ENCODE measurements around the gene LRRC36. TPM values are rescaled to one million over a fixed set of nuclear protein-coding genes. Genes with fewer than 3 reads are reported as not detected.

Gene LRRC36
- total and polyA plus RNA-seq, 10 of the 15 experiments (the other 5 are each of a cell fraction or from before 2014, with no cell fraction given), result 0.45 to 2.0 (median 0.75) TPM; not detected in 1

- TF ChIP-seq USF2 (IDR thresholded peaks at IDR 0.05; ENCODE audit: borderline replicate concordance, low read depth, low read length) (no peak), HDAC6 (IDR thresholded peaks at IDR 0.05; ENCODE audit: unreplicated experiment) (no peak), HSF1 (IDR thresholded peaks at IDR 0.05; ENCODE audit: low read depth, low read length) (no peak), ATF7 (IDR thresholded peaks at IDR 0.05; ENCODE audit: low read depth) (peak; percentile 97), NRF1 (conservative IDR thresholded peaks at IDR 0.05; ENCODE audit: low read depth, low read length) (no peak), TCF3 (IDR thresholded peaks at IDR 0.05; ENCODE audit: borderline replicate concordance, insufficient read depth, low read depth, low read length) (peak; percentile 75), SMAD5 (IDR thresholded peaks at IDR 0.05; ENCODE audit: low read depth) (no peak), PAX8 (IDR thresholded peaks at IDR 0.05) (no peak), E2F8 (IDR thresholded peaks at IDR 0.05; ENCODE audit: low read depth, partially characterized antibody) (no peak), PML (IDR thresholded peaks at IDR 0.05; ENCODE audit: low read length) (0 out of 2 replicates have a peak, but pooled peaks have one; percentile 52), IKZF1 (conservative IDR thresholded peaks at IDR 0.05) (peak; percentile 99), FOXM1 (IDR thresholded peaks at IDR 0.05; ENCODE audit: low read depth, low read length) (peak; percentile 88; the same call in 1 of the 2 replicates), RUNX3 (IDR thresholded peaks at IDR 0.05; ENCODE audit: low read length) (peak; percentile 95), STAT1 (conservative IDR thresholded peaks at IDR 0.05) (no peak), CHD2 (IDR thresholded peaks at IDR 0.05; ENCODE audit: borderline replicate concordance, low read depth, low read length) (no peak), KLF5 (IDR thresholded peaks at IDR 0.05; ENCODE audit: partially characterized antibody) (peak; percentile 77), ZSCAN29 (IDR thresholded peaks at IDR 0.05) (no peak), E4F1 (IDR thresholded peaks at IDR 0.05; ENCODE audit: borderline replicate concordance, partially characterized antibody) (no peak), NR2C2 (IDR thresholded peaks at IDR 0.05; ENCODE audit: borderline replicate concordance, control insufficient read depth, insufficient read length, low read depth) (no peak), TBL1XR1 (IDR thresholded peaks at IDR 0.05; ENCODE audit: low read depth, low read length) (no peak), MAX (IDR thresholded peaks at IDR 0.05; ENCODE audit: low read depth, low read length) (no peak), CREM (IDR thresholded peaks at IDR 0.05; ENCODE audit: low read depth) (peak; percentile 97)
Measured at GRCh38 chr16:67311607-67312488, 14.8 kb upstream of the LRRC36 start (continued).
